Mesothelial cell of epicardium (in vitro differentiated cells): ENCODE data around the gene TF. TPM values are rescaled to one million over a fixed set of nuclear protein-coding genes. Genes with fewer than 3 reads are reported as not detected.

Experiments used
- DNase-seq, 2 experiments: peaks; one replicate each; pipeline ENCODE4 v3.0.0; 2021; ENCODE audit warnings: low spot score in 2 of 2; ENCODE audit not compliant: unreplicated experiment in 2 of 2
- H3K27ac Mint-ChIP-seq: 2 replicates; pipeline ENCODE4 v1.8.0; 2021; ENCODE audit warnings: mixed read lengths
- H3K27me3 Mint-ChIP-seq: 2 replicates; pipeline ENCODE4 v1.8.0; 2021; ENCODE audit warnings: low read depth, mixed read lengths
- H3K36me3 Mint-ChIP-seq: 2 replicates; pipeline ENCODE4 v1.8.0; 2021; ENCODE audit warnings: mixed read lengths
- H3K4me1 Mint-ChIP-seq: 2 replicates; pipeline ENCODE4 v1.8.0; 2021; ENCODE audit warnings: mixed read lengths
- H3K4me3 Mint-ChIP-seq: 2 replicates; pipeline ENCODE4 v1.8.0; 2021; ENCODE audit warnings: mild to moderate bottlenecking, moderate library complexity, mixed read lengths
- H3K9me3 Mint-ChIP-seq: 2 replicates; pipeline ENCODE4 v1.8.0; 2021; ENCODE audit warnings: mixed read lengths
- total RNA-seq: library from RNA; stranded (reverse); gene quantifications from 3 replicates; pipeline ENCODE4 v1.2.1, GENCODE V29; 2021
- TF ChIP-seq, protein P1 (sequence below): fragments of 200-600 bp; sonication (generic); IDR thresholded peaks from one replicate; pipeline ENCODE4 v1.5.0; 2021; ENCODE audit warnings: antibody characterized with exemption; ENCODE audit not compliant: unreplicated experiment

The TF gene
- total RNA-seq, 1 donor from 2014 or later: 5.7 TPM

GRCh38 chr3:133746712-133747066 lies 496 bp downstream of the TF start:
- H3K9me3 Mint-ChIP-seq: no peaks in the 10 kb centered on the region
- H3K27ac Mint-ChIP-seq: no peak overlapping the region
- peaks cover 9% of the 10 kb centered on the region for H3K4me1 Mint-ChIP-seq
- no peaks in the 10 kb centered on the region for H3K36me3 Mint-ChIP-seq
- H3K4me3 Mint-ChIP-seq: no peak overlapping the region
- TF ChIP-seq, protein P1, sequence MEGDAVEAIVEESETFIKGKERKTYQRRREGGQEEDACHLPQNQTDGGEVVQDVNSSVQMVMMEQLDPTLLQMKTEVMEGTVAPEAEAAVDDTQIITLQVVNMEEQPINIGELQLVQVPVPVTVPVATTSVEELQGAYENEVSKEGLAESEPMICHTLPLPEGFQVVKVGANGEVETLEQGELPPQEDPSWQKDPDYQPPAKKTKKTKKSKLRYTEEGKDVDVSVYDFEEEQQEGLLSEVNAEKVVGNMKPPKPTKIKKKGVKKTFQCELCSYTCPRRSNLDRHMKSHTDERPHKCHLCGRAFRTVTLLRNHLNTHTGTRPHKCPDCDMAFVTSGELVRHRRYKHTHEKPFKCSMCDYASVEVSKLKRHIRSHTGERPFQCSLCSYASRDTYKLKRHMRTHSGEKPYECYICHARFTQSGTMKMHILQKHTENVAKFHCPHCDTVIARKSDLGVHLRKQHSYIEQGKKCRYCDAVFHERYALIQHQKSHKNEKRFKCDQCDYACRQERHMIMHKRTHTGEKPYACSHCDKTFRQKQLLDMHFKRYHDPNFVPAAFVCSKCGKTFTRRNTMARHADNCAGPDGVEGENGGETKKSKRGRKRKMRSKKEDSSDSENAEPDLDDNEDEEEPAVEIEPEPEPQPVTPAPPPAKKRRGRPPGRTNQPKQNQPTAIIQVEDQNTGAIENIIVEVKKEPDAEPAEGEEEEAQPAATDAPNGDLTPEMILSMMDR: no peak
- no peaks in the 10 kb centered on the region for H3K27me3 Mint-ChIP-seq
- no peak for DNase-seq

- H3K36me3 Mint-ChIP-seq: no peaks in the 10 kb centered on the region
- TF ChIP-seq, protein P1: no peak
- H3K4me3 Mint-ChIP-seq: no peak overlapping the region
- DNase-seq: no peak
- H3K4me1 Mint-ChIP-seq: peaks cover 5% of the 10 kb centered on the region
- H3K27ac Mint-ChIP-seq: no peak overlapping the region
- no peaks in the 10 kb centered on the region for H3K27me3 Mint-ChIP-seq
- no peaks in the 10 kb centered on the region for H3K9me3 Mint-ChIP-seq
These were observed 1.2 kb downstream of the TF start for GRCh38 chr3:133747373-133747772.

DNA sequence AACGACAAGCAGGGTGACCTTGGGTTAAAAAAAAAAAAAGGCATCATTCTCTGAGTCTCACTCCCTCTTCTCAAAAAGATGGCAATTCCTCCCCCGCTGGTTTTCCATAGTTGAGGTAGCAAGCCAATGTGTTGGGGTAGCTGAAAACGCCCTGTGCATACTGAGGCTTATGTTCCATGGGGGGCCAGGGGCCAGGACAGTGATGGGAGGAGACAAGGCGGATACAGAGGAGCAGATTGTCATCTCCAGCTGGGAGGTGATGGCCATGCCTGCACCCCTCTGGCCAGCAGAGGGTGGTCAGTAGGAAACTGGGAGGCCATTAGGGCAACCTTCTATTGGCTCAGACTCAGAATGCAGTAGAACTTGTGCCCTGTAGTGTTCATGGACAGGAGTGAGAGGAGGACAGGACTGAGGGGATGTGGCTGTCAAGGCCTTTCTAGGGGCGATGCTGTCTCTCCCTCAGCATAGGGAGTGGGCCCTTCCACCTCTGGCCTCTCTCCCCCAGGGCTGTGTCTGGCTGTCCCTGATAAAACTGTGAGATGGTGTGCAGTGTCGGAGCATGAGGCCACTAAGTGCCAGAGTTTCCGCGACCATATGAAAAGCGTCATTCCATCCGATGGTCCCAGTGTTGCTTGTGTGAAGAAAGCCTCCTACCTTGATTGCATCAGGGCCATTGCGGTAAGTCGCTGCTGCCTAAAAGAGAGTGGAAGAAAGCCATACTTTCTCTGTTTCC lies 1.9 kb downstream of the TF start:
- TF ChIP-seq, protein P1: no peak
- H3K9me3 Mint-ChIP-seq: no peaks in the 10 kb centered on the region
- H3K4me3 Mint-ChIP-seq: no peak overlapping the region
- no peaks in the 10 kb centered on the region for H3K36me3 Mint-ChIP-seq
- no peaks in the 10 kb centered on the region for H3K27me3 Mint-ChIP-seq
- no peak for DNase-seq
- H3K4me1 Mint-ChIP-seq: no peaks in the 10 kb centered on the region
- H3K27ac Mint-ChIP-seq: no peak overlapping the region

DNA sequence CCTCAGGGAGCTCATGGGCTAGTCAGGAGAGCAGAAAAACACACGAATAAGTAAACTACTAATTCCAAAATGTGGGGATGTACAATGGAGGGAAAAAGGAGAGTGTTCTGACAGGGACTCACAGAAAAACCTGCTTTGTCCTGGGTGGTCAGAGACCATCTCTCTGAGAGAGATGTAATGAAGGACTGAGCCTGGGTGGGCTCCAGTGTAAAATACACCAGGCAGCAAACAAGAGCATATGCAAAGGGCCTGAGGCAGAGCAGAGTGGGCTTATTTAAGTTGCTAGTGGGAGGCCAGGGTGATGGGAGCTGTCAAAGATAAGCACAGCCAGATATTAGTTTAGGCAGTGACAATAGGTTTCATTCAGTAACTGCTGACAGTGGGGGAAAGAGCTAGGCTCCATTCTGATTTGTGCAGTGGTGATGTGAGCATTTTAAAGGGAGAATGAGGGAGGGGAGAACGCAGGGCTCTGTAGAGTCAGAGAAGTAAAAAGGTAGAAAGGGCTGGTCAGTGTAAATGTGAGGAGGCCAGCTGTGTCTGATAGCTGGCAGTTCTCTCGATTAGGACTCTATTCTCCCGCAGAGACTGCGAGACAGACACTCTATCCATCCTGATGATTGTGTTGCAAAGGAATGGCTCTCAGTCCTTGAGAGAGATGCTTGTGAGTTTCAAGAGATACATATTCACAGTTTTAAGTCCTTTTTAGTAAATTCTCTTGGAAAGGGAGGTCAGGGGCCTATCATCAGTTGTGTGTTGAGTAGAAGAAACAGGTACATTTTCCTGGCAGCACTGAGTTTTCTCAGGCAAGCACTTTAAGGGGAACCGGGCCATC lies 3.5 kb downstream of the TF start:
- no peaks in the 10 kb centered on the region for H3K36me3 Mint-ChIP-seq
- TF ChIP-seq, protein P1: no peak
- no peak overlapping the region for H3K27ac Mint-ChIP-seq
- no peaks in the 10 kb centered on the region for H3K9me3 Mint-ChIP-seq
- no peaks in the 10 kb centered on the region for H3K4me1 Mint-ChIP-seq
- DNase-seq: no peak
- no peaks in the 10 kb centered on the region for H3K27me3 Mint-ChIP-seq
- H3K4me3 Mint-ChIP-seq: no peak overlapping the region

- no peak overlapping the region for H3K27ac Mint-ChIP-seq
- no peaks in the 10 kb centered on the region for H3K9me3 Mint-ChIP-seq
- TF ChIP-seq, protein P1: no peak
These were observed 4.1 kb downstream of the TF start for GRCh38 chr3:133750259-133750656.

More at GRCh38 chr3:133750259-133750656, 4.1 kb downstream of the TF start:
- Mint-ChIP-seq H3K4me3 (no peak overlapping the region), H3K36me3 (no peaks in the 10 kb centered on the region), H3K27me3 (no peaks in the 10 kb centered on the region), H3K4me1 (no peaks in the 10 kb centered on the region)
- DNase-seq: no peak
